IMR-90 (cell line): ENCODE measurements around the gene ZC3H12D. TPM values are rescaled to one million over a fixed set of nuclear protein-coding genes. Genes with fewer than 3 reads are reported as not detected.

Experiments
- ATAC-seq: fragments of 200-7000 bp; cut with Tn5 transposase; 2 replicates; pipeline ENCODE4 v1.9.1; 2020; ENCODE audit warnings: low read depth, mild to moderate bottlenecking, moderate library complexity
- BruUV-seq: library from RNA; stranded (reverse); fragments of 400-500 nt; replicated peaks from 2 replicates; lab custom pipeline; 2021; lab: Mats Ljungman, UMichigan
- CTCF ChIA-PET: fragments of 300-600 bp; formaldehyde crosslinking; extraction: SDS; loops from one replicate; lab custom pipeline; 2021; ENCODE audit warnings: antibody characterized with exemption; lab: Yijun Ruan, JAX
- POLR2A ChIA-PET: fragments of 300-600 bp; sonication (Branson Sonifier 250); formaldehyde crosslinking; loops from one replicate; lab custom pipeline; 2022; ENCODE audit warnings: antibody characterized with exemption; ENCODE audit not compliant: unreplicated experiment; lab: Charles Lee
- DNase-seq: peaks from one replicate; pipeline ENCODE4 v3.0.0; 2013
- H2AFZ ChIP-seq: replicated peaks from 2 replicates; pipeline ENCODE3; 2013; ENCODE audit warnings: low read length, mild to moderate bottlenecking; ENCODE audit not compliant: poor library complexity
- H2AK5ac ChIP-seq: 2 replicates; pipeline ENCODE4 v1.6.1; 2013; ENCODE audit warnings: low read depth, low read length, inconsistent platforms
- H2AK9ac ChIP-seq: replicated peaks from 2 replicates; pipeline ENCODE3; 2013; ENCODE audit warnings: mild to moderate bottlenecking, low read depth, low read length, moderate library complexity; ENCODE audit not compliant: poor library complexity
- H2BK120ac ChIP-seq: 2 replicates; pipeline ENCODE4 v1.6.1; 2013; ENCODE audit warnings: low read depth, low read length, inconsistent platforms
- H2BK15ac ChIP-seq: 3 replicates; pipeline ENCODE4 v1.6.1; 2013; ENCODE audit warnings: low read depth, low read length, inconsistent platforms
- H2BK20ac ChIP-seq: 2 replicates; pipeline ENCODE4 v1.6.1; 2013; ENCODE audit warnings: low read depth, mild to moderate bottlenecking, inconsistent platforms, low read length, moderate library complexity
- H2BK5ac ChIP-seq: 2 replicates; pipeline ENCODE4 v1.6.1; 2013; ENCODE audit warnings: mild to moderate bottlenecking, low read depth, low read length, inconsistent platforms; ENCODE audit not compliant: poor library complexity, severe bottlenecking
- H3K14ac ChIP-seq: replicated peaks from 2 replicates; pipeline ENCODE4 v1.6.1; 2013; ENCODE audit warnings: low read depth, low read length, inconsistent platforms
- H3K18ac ChIP-seq: 2 replicates; pipeline ENCODE4 v1.6.1; 2013; ENCODE audit warnings: low read depth, low read length, control low read depth
- H3K23ac ChIP-seq: 2 replicates; pipeline ENCODE4 v1.6.1; 2013; ENCODE audit warnings: low read depth, low read length, inconsistent platforms
- H3K27ac ChIP-seq: 2 replicates; pipeline ENCODE4 v1.5.1; 2013; ENCODE audit warnings: mild to moderate bottlenecking, control low read depth, low read length; ENCODE audit not compliant: insufficient read depth
- H3K27me3 ChIP-seq: 2 replicates; pipeline ENCODE4 v1.6.1; 2013; ENCODE audit warnings: low read length; ENCODE audit not compliant: control insufficient read depth, insufficient read depth
- H3K36me3 ChIP-seq: 2 replicates; pipeline ENCODE4 v1.6.1; 2013; ENCODE audit warnings: low read length, mixed read lengths; ENCODE audit not compliant: control insufficient read depth, insufficient read depth
- H3K4ac ChIP-seq: 2 replicates; pipeline ENCODE4 v1.6.1; 2013; ENCODE audit warnings: low read depth, low read length, inconsistent platforms
- H3K4me1 ChIP-seq: 2 replicates; pipeline ENCODE4 v1.6.1; 2013; ENCODE audit warnings: low read length, mixed read lengths; ENCODE audit not compliant: control insufficient read depth, insufficient read depth
- H3K4me2 ChIP-seq: 2 replicates; pipeline ENCODE4 v1.6.1; 2013; ENCODE audit warnings: low read depth, mild to moderate bottlenecking, control low read depth, low read length, moderate library complexity
- H3K4me3 ChIP-seq: 2 replicates; pipeline ENCODE4 v1.5.1; 2013; ENCODE audit warnings: low read depth, mild to moderate bottlenecking, control low read depth, low read length, moderate library complexity; ENCODE audit not compliant: insufficient read depth
- H3K56ac ChIP-seq: 2 replicates; pipeline ENCODE4 v1.6.1; 2013; ENCODE audit warnings: low read length, inconsistent platforms; ENCODE audit not compliant: insufficient read depth; ENCODE audit errors: extremely low read depth
- H3K79me1 ChIP-seq, 2 experiments: 2 replicates each; pipeline ENCODE4 v1.6.1; 2013; ENCODE audit warnings: low read length in 2 of 2, inconsistent platforms in 1 of 2, low read depth in 1 of 2
- H3K9ac ChIP-seq: 2 replicates; pipeline ENCODE4 v1.6.1; 2013; ENCODE audit warnings: low read depth, low read length, control low read depth
- H3K9me1 ChIP-seq: 2 replicates; pipeline ENCODE4 v1.6.1; 2013; ENCODE audit warnings: low read length, inconsistent platforms; ENCODE audit not compliant: insufficient read depth
- H3K9me3 ChIP-seq: 2 replicates; pipeline ENCODE4 v1.6.1; 2013; ENCODE audit warnings: low read length; ENCODE audit not compliant: control insufficient read depth, insufficient read depth
- H4K20me1 ChIP-seq: 2 replicates; pipeline ENCODE4 v1.6.1; 2013; ENCODE audit warnings: low read length, inconsistent platforms; ENCODE audit not compliant: insufficient read depth
- H4K5ac ChIP-seq: 2 replicates; pipeline ENCODE4 v1.6.1; 2013; ENCODE audit warnings: mild to moderate bottlenecking, low read depth, low read length, control low read depth
- H4K8ac ChIP-seq, 2 experiments: 2 replicates each; pipeline ENCODE4 v1.6.1; 2013; ENCODE audit warnings: low read depth in 2 of 2, low read length in 2 of 2, control low read depth in 1 of 2, inconsistent platforms in 1 of 2
- H4K91ac ChIP-seq: 2 replicates; pipeline ENCODE4 v1.6.1; 2013; ENCODE audit warnings: low read depth, low read length, inconsistent platforms; ENCODE audit not compliant: insufficient read depth
- CEBPB ChIP-seq: IDR thresholded peaks from 2 replicates; pipeline ENCODE4 v1.6.1; 2012; ENCODE audit warnings: low read depth, low read length, improper control_type of control experiment
- NFE2L2 ChIP-seq: fragments of 150-350 bp; IDR thresholded peaks from 2 replicates; pipeline ENCODE4 v1.6.1; 2016; ENCODE audit warnings: low read depth, mild to moderate bottlenecking, low read length
- WGBS, 2 experiments: methylation state at CpG; one replicate each; pipeline versions ENCODE4 v1.1.5 to v1.1.7; 2013; ENCODE audit warnings: missing lambda C conversion rate in 2 of 2; ENCODE audit not compliant: insufficient read length in 1 of 2; ENCODE audit errors: extremely low coverage in 2 of 2; 5-methylcytosine and 5-hydroxymethylcytosine counted together
- dilution Hi-C: fragments of 300-500 bp; cut with HindIII; formaldehyde crosslinking; loops from one replicate; pipeline ENCODE4 v1.14.3; 2018; ENCODE audit warnings: low sequenced_read_pairs; ENCODE audit not compliant: unreplicated experiment
- in situ Hi-C: fragments of 300-500 bp; cut with MboI; formaldehyde crosslinking; loops from 3 replicates; pipeline ENCODE4 v1.14.3; 2019; ENCODE audit warnings: low sequenced_read_pairs, inconsistent platforms, mixed read lengths
- intact Hi-C: fragments of 100-400 bp; cut with micrococcal nuclease; formaldehyde crosslinking; loops from 2 replicates; pipeline ENCODE4 v1.10.0; 2022
- polyA plus RNA-seq, 3 experiments: library from polyadenylated mRNA; depleted of rRNA; stranded (reverse); fragments of >200 nt; gene quantifications; 2 replicates each; pipeline ENCODE4 v1.2.3, GENCODE V29; 2012; ENCODE audit warnings: low replicate concordance in 1 of 3
- total RNA-seq: library from RNA; depleted of rRNA; stranded (reverse); fragments of >200 nt; gene quantifications from 2 replicates; pipeline ENCODE4 v1.2.3, GENCODE V29; 2012

Gene ZC3H12D
- total and polyA plus RNA-seq, 2 of the 4 experiments (the other 2 are of a cell fraction), result under 0.01 to 0.12 TPM

GRCh38 chr6:149503276-149503675, 18.5 kb upstream of the ZC3H12D start:
- Histone ChIP-seq H2BK15ac (no peak overlapping the region), H3K9me3 (no peaks in the 10 kb centered on the region), H3K56ac (no peak overlapping the region), H3K4ac (no peak overlapping the region), H3K9ac (no peak overlapping the region), H4K91ac (no peak overlapping the region), H2AK5ac (no peak overlapping the region), H2AK9ac (no peak overlapping the region), H3K27me3 (no peaks in the 10 kb centered on the region), H3K18ac (no peak overlapping the region), H3K4me3 (no peak overlapping the region), H4K5ac (no peak overlapping the region), H3K27ac (no peak overlapping the region), H4K8ac (no peak overlapping the region), H2BK120ac (no peak overlapping the region), H3K23ac (no peak overlapping the region), H2BK5ac (no peak overlapping the region), H3K4me1 (no peaks in the 10 kb centered on the region), H2AFZ (no peak overlapping the region), H3K79me1 (peaks cover 5 to 9% of the 10 kb centered on the region in 2 experiments; a peak in 3 of 4 replicates), H2BK20ac (no peak overlapping the region), H3K4me2 (no peak overlapping the region), H3K14ac (no peak overlapping the region), H4K20me1 (no peaks in the 10 kb centered on the region), H3K36me3 (peaks cover 2% of the 10 kb centered on the region; the same call in 1 of the 2 replicates), H3K9me1 (no peaks in the 10 kb centered on the region)
- in situ Hi-C loops (no loop called here), dilution Hi-C loops (no loop called here), intact Hi-C loops (no loop called here)
- no CpG with 5 or more reads among the region's 2 CpGs for WGBS, 2 experiments
- peak; percentile 70 for TF ChIP-seq CEBPB
- TF ChIP-seq NFE2L2, result no peak
- POLR2A ChIA-PET, result no interaction called here
- ATAC-seq (no peak), DNase-seq (no peak)
- BruUV-seq, result no TSS peak
- CTCF ChIA-PET, result interaction anchor here (0.6 to 0.9 kb wide), 2 partner anchors 14 to 68 kb away, joined by 3 read pairs; no protein-coding TSS in a partner anchor
